Activated T-cell treated with anti-CD3 and anti-CD28 coated beads for 4 hours (primary cell): ENCODE results near the gene S100A5.

Experiments used
- DNase-seq: peaks from one replicate; pipeline ENCODE4 v3.0.0-alpha.2; 2020

Gene S100A5

GRCh38 chr1:153503766-153504165 is 37.0 kb downstream of the S100A5 start:
- no peak for DNase-seq

DNA sequence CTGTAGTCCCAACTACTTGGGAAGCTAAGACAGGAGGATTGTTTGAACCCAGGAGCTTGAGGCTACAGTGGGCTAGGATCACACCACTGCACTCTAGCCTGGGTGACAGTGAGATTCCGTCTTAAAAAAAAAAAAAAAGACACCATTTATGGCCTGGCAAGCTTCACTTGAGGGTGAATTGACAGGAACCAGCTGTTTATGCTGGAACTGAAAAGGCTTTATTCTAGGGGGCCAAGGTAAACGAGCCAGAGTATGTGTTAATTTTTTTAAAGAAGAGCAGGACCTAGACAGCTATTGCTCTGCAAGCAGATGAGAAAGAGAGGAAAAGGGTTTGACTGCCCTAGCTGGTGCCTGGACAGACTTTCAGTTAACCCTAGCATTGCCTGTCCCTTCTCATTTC is 42.0 kb downstream of the S100A5 start:
- DNase-seq = no peak

DNA sequence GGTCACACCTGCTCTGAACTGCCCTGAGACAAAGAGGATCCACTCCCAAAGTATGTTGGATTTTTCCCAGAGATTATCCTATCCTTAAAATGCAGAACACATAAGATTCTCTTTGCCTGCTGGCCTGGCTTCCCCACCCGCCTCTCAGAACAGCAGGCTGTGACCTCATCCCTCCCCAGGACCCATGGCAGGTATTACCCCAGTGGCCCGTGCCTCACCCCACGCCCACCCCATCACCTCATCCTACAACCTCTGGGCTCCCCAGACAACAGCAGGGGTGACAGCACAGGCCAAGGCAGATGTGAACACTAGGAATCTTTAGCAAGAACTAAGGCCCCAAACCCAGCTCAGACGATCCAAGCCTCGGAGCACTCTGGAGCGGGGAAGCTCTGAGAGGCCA is 45.2 kb downstream of the S100A5 start:
- DNase-seq = no peak

DNA sequence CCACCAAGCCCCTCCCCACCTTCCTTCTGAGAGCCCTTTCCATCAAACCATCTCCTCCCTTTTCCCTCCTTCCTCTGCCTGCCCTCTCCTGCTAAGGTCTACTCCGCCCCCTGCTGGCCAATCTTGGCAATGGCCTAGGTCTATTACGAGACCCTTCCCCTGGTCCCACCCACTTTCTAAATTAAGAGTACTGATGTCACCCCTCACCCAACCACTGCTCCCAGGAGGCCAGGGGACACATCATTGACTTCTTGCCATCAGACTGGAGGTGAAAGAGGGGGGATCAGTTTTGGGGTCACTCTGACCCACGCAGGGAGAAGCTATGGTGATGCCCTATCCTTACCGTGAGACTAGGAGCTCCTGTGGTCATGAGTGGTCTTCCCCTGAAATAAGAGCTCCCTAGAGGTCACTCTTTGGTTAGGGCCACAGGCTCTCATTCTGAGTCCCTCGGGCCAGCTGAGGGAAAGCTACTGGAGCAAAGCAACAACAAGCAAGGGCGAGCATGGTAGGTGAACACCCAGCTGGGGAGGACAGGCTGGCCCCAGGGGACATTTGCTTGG is 45.7 kb downstream of the S100A5 start:
- DNase-seq = peak; percentile 73

DNA sequence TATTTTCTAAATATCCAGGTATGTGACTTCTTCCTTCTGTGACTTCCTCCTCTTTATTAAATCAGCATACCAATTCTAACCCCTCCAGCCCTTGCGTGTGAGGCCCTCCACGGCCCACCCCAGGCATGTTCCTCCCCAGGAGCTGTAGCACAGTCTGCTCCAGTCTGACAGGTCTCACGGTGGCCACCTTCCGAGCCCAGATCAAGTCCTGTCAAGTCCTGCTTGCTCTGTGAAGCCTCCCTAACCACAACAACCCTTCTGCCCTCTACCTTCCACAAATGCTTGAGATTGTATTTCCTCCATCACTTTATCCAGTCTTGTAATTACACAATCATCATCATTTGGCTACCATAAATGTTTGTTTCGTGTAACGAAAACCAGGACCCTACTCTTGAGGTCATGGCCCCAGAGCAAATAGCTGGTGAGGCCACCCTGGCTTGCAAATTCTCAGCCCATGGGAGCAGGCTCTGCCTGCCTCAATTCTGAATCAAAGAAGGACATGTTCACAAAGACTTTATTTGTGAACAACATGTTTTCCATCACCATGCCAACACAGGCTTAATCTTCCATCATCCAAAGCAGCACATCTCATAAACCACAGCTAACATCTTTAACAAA is 47.3 kb downstream of the S100A5 start:
- no peak for DNase-seq

DNA sequence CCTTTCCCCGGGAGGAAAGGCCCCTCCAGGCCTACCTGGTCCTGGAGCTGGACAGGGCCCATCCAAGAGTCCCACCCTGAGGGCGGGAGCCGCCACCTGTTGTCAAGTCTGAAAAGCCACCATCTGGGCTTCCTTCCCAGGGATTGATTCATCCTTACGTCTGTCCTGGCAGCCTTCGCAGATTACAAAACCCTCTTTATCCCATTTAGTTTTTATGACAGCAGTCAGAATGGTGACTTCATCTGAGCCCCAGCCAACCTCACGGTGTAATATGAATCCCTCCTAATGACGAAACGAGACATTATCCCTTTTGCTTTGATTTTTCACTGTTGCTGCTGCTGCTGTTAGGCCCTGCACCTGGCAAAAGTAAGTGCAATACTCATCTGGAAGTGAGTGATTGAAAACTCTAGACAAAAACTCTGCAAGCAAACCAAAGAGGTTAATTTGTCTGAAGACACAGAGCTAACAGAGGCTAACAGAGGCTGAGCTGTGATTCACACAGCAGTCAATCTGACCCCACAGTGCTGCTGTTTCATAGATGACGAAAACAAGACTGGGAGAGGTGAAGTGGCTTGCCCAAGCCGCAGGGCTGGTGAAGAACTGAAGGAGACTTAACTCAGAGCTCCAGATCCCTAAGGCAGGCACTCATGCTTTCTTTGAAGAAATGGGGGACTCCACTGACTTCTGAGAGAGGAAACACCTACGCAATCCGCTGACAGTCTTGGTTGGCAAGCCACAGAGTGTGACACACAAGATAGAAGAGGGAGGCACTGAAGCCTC is 50.3 kb downstream of the S100A5 start:
- no peak for DNase-seq

- no peak for DNase-seq
These were observed 52.0 kb downstream of the S100A5 start for GRCh38 chr1:153488731-153489130.

- no peak for DNase-seq
These were observed 53.0 kb downstream of the S100A5 start for GRCh38 chr1:153487707-153488106.
